Right ventricle myocardium superior (tissue), 1 donor: Measurements from ENCODE around the gene CDADC1. TPM values are rescaled to one million over a fixed set of nuclear protein-coding genes. Genes with fewer than 3 reads are reported as not detected.

Source experiments
- ATAC-seq: fragments of 200-7000 bp; cut with Tn5 transposase; one replicate; pipeline ENCODE4 v1.9.1; 2020; ENCODE audit warnings: mild to moderate bottlenecking; ENCODE audit not compliant: poor library complexity
- DNase-seq: peaks from one replicate; pipeline ENCODE4 v3.0.0-alpha.2; 2020
- intact Hi-C: fragments of 100-400 bp; cut with DNase I; formaldehyde crosslinking; loops from one replicate; pipeline ENCODE4 v1.11.2; 2022
- total RNA-seq: library from RNA; stranded (reverse); fragmentation: NEBNext Ultra II Directional; extraction: Animal tissue kit (Norgen Biotek cat#: 25700); gene quantifications from one replicate; pipeline ENCODE4 v1.2.1, GENCODE V29; 2021
- donor health status: DM: no; HTN: yes; CAD: no; lungs with severe emphysema.

CDADC1 gene
- total RNA-seq, 1 donor from 2014 or later = 7.3 TPM

- no peak for ATAC-seq
- intact Hi-C loops = no loop called here
- DNase-seq = no peak
Observed at GRCh38 chr13:49336655-49337054, 88.9 kb downstream of the CDADC1 start.

GRCh38 chr13:49340161-49340560, 92.4 kb downstream of the CDADC1 start:
- ATAC-seq (no peak), DNase-seq (no peak)
- intact Hi-C loops = no loop called here

- intact Hi-C loops = no loop called here
- ATAC-seq = no peak
- DNase-seq = no peak
Observed at GRCh38 chr13:49341517-49341916, 93.8 kb downstream of the CDADC1 start.

- DNase-seq (no peak), ATAC-seq (no peak)
- intact Hi-C loops = no loop called here
Observed at GRCh38 chr13:49341941-49342340, 94.2 kb downstream of the CDADC1 start.

- intact Hi-C loops = no loop called here
- DNase-seq (no peak), ATAC-seq (no peak)
Observed at GRCh38 chr13:49342454-49342853, 94.7 kb downstream of the CDADC1 start.

Other genes starting within 250 kb of the CDADC1 start
- gene MLNR, start 27.6 kb upstream of the CDADC1 start, total RNA-seq = not detected
- 19.3 TPM for gene CAB39L, start 196.1 kb downstream of the CDADC1 start, total RNA-seq
- 13.4 TPM for gene SETDB2, start 196.3 kb downstream of the CDADC1 start, total RNA-seq
- 17.6 TPM for gene PHF11, start 248.0 kb downstream of the CDADC1 start, total RNA-seq